GM21367 (cell line): ENCODE measurements around the gene NID1.
A peak's percentile ranks its signal among the peaks of the same experiment; 100 is the strongest.
"Not testable (repeated sequence)": the region's sequence is repeated elsewhere in the genome, so short reads cannot be mapped to it uniquely, and the experiment has no call there.

Experiments
- ATAC-seq: cut with Tn5 transposase; IDR thresholded peaks from one replicate; pipeline ENCODE4 v1.9.1; 2021; ENCODE audit not compliant: unreplicated experiment

The NID1 gene

GRCh38 chr1:235941876-235942624, 122.8 kb downstream of the NID1 start:
- no peak for ATAC-seq

- ATAC-seq, result no peak
These were observed 124.6 kb downstream of the NID1 start for GRCh38 chr1:235940285-235940684.

DNA sequence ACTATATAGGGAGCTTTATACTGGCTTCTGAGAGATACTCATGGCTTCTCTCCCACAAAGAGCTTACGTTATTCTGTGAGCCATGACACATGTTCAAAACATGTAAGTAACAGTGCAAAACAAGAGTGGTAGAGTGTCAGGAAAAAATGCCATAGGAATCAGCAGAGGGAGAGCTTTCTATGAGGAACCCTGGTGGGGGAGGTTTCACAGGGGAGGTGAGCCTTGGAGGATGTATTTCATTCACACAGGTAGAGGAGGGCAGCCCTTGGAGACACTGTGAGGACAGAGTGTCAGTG, 125.5 kb downstream of the NID1 start:
- ATAC-seq, result no peak

GRCh38 chr1:235938709-235939479, 126.0 kb downstream of the NID1 start:
- ATAC-seq, result peak; percentile 43

GRCh38 chr1:235937123-235937522, 127.8 kb downstream of the NID1 start:
- ATAC-seq, result no peak

DNA sequence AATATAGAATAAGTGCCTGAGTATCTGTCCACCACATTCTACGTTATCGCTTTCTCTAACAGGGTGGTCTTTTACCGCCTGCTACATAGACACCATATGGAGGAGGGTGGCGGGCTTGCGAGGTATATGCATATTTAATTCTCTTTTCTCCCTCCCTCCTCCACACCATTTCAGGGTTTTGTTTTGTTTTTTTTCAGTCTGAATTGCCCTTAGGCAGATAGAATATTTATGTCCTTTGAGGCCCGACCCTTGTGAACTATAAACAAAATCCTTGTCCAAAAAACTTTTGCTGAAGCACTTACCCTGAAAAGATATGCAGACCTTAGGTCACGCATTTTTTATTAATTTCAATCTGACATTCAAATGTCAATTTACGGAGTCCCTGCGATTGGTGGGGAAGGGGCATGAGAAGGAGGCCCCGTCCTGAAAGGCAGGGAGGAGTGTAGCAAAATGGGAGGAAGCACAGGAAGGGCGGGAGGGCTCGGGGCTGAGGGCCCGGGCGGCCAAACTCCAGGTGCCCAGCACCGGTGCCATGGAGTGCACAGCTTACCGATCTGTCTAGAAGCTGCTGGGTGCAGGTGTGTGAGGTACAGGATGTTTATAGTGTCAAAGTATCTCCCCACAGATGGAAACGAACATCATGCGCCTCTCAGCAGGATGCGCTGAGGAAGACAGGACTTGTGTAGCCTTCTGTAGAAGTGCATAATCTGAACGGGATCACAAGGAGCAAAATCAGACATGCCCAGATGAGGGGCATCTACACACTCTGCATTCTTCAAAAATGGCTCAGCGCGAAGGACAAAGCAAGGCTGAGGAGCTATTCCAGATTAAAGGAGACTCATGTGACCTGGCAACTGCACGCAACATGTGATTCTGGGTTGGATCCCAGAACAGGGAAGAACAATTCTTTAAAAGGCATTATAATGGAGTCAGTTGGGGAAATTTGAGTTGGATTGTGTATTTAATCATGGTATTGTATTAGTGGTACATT, 129.4 kb downstream of the NID1 start:
- ATAC-seq, result no peak

- no peak for ATAC-seq
These were observed 131.1 kb downstream of the NID1 start for GRCh38 chr1:235933766-235934116.

GRCh38 chr1:235933017-235933765, 131.7 kb downstream of the NID1 start:
- ATAC-seq, result no peak

- peak; percentile 55 for ATAC-seq
These were observed 132.8 kb downstream of the NID1 start for GRCh38 chr1:235932090-235932510.

DNA sequence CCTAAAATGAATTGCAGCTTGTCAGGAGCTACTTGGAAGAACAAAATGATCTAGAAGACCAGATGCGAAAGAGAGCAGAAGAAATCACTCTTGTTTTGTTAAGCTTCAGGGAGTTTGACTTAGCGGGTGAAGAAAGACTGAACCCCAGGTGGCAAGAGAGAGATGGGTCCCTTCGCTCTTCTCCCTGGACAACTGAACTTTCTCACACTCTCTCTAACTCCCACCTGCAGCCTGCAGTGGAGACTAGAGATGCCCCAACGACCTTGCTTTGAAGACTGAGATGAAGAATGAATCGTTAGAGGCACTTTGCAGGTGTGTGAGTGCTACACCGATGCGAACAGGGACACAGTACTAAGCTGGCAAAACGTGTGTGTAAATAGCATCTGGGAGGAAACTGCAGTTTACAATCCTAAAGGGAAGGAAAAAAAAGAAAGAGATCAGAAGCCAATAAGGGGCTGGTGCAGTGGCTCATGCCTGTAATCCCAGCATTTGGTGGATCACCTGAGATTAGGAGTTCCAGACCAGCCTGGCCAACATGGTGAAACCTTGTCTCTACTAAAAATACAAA, 133.6 kb downstream of the NID1 start:
- ATAC-seq, result no peak

GRCh38 chr1:235930543-235930942, 134.3 kb downstream of the NID1 start:
- ATAC-seq, result no peak

DNA sequence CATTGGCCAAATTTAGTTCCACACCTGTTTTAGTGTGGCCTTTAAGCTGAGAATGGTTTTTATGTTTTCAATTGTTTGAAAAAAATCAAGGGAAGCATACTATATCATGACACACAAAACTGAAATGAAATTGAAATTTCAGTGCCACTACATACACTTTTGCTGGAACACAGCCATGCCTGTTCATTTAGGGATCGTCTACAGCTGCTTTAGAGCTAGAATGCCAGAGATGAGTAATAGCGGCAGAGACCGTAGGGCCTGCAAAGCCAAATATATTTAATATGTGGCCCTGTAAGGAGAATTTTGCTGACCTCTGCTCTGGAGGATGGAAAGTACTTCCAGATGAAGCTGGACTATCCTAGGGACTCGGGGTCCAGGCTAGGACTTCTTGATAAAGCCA, 135.7 kb downstream of the NID1 start:
- no peak for ATAC-seq

DNA sequence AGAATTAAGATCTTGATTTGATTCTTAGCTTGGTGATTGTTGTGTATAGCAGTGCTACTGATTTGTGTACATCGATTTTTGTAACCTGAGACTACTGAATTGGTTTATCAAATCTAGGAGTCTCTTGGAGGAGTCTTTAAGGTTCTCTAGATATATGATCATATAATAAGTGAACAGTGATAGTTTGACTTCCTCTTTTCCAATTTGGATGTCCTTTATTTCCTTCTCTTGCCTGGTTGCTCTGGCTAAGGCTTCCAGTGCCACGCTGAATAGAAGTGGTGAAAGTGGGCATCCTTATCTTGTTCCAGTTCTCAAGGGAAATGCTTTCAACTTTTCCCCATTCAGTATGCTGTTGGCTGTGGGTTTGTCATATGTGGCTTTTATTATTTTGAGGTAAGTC, 136.7 kb downstream of the NID1 start:
- ATAC-seq, result no peak

- not testable (repeated sequence) for ATAC-seq
These were observed 137.3 kb downstream of the NID1 start for GRCh38 chr1:235927551-235927950.
